ENCODE measurements around the gene KLHL7.
A peak's percentile ranks its signal among the peaks of the same experiment; 100 is the strongest.
"Not testable (repeated sequence)": the region's sequence is repeated elsewhere in the genome, so short reads cannot be mapped to it uniquely, and the experiment has no call there.

KLHL7 gene

DNA sequence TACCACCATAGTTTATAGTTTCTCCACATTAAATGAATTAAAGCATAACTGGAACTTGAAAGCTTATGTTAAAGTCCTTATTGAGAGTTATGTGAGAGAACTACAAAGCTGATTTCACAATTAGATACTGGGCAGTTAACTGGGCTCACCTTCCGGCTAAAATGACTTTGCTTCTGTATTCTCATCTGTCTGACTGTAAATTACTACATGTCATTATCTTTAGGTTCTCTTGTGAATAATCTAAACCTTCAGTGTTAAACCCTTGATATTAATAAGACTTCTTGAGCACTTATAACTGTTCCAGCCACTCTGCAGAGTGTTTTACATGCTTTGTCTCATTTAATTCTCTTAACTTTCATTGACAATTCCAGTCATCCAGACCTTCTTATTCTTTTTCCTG, 3.9 kb downstream of the KLHL7 start:
- no peak for DNase-seq

DNA sequence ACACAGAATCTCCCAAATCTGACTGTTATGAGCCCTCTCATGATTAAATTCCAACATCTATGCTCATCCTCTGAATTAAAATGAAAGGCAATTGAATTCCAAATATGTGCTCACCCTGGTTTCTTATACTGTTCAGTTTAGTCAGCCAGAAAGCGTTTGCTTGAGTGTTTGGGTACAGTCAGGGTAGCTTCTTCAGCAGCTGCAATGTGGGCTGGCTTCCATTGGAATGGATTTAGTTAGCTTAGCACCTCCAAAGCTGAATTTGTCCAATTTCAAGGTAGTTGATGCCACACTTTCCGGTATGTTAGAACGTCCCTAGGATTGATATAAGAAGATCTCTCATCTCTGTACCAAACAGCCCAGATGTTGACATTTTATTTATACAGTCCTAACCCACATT, 9.3 kb downstream of the KLHL7 start:
- DNase-seq: no peak

DNA sequence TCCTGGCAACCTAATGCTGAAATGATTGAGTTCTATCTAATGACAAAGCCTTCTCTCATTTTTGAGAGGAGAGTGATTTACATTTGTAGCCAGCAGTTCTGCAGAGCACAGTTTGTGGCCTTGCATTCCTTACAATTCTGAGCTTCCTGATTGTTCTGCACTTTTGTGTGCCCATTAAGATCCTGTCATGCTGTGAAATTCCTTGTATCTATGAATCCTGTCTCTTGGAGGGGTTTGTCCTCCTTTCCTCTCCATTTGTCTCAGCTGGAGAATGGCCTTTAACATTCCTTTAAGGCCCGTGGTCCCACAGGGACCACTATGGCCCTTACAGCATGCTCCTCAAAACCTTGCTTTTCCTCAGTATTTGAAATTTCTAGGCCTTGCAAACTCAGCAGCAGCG, 10.4 kb downstream of the KLHL7 start:
- no peak for DNase-seq

DNA sequence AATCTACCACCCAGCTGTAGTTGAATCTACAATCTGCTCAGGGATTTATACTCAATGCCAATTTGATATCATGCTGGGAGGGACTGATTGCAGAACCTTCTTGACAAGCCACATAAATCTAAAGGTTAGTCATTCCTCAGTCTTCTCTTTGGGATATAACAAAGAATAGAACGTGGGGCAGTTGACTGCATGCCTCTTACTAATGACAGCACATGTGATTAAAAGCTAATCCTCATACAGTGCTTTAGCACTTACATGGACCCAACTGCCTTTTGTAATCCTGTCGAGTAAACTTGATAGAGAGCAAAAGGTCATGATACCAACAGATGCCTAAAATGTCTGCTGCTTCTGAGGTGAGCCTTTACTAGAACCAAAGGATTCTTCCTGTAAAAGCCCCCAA, 12.3 kb downstream of the KLHL7 start:
- DNase-seq: no peak

DNA sequence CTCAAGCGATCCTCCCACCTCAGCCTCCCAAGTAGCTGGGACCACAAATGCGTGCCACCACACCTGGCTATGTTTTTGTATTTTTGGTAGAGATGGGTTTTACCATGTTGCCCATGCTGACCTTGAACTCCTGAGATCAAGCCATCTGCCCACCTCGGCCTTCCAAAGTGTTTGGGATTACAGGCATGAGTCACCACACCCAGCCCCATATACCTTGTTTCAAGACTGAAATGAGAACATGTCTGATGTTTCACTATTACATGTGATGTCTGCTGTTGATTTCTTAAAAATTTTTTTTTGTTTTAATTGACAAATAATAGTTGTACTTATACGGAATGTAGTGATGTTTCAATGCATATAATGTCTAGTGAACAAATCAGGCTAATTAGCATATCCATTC, 14.5 kb downstream of the KLHL7 start:
- DNase-seq: no peak

DNA sequence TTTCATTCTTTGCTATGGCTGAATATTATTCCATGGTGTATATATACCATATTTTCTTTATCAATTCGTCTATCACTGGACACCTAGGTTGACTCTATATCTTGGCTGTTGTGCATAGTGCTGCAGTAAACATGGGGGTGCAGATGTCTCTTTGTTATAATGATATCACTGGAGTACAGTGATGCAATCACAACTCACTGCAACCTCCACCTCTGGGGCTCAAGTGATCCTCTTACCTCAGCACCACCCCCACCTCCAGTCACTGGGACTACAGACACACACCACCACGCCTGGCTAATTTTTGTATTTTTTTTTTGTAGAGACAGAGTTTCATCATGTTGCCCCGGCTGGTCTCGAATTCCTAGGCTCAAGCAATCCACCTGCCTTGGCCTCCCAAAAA, 15.6 kb downstream of the KLHL7 start:
- no peak for DNase-seq

DNA sequence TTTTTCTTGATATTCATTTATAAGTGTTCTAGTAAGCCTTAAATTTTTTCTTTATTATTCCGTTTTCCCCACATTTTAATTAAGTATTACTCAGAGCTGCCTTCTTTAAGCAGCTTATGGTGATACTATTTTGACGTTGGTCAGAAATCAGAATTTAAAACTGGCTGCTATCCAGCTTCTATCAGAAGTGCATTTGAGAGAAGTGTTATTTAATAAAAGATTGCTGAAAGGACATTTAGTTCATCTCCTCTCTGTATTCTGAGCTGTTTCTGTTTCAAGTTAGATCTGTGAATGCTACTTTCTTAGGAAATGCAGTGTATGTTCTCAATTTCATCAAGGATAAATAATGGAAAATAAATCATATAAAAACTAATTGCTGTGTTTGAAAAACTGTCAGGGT, 17.4 kb downstream of the KLHL7 start:
- no peak for DNase-seq

DNA sequence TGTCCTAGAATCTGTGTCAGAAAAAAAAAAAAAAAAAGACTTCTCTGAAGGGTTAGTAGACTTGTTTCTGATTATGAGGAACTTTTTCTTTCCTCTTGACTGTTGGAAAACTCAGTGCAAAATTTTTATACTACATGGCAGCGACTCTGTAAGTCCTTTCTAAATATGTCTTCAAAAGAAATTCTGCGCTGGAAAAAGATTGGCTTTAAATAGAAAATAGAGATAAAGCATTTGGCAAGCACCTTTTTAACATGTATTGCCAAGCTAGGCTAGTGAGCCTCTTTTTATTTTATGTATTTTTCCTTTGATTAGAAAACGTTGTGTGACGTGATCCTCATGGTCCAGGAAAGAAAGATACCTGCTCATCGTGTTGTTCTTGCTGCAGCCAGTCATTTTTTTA, 17.9 kb downstream of the KLHL7 start:
- DNase-seq: no peak

DNA sequence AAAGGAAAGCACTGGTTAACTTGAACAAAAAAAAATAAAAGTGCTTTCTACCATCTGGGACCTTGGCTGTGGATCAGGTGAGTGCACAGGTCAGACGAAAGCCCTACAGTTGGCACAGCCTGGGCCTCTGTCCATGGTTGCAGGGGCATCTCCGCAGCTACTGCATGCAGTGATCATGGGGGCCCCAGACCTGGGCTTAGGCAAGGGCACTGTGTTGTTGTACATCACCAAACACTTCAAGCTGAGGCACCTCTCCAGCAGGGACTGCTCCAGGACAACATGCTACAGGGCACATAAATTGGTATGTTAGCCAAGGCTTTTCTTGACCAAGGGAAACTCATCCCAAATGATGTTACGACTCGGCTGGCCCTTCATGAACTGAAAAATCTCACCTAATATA, 23.5 kb downstream of the KLHL7 start:
- no peak for DNase-seq

DNA sequence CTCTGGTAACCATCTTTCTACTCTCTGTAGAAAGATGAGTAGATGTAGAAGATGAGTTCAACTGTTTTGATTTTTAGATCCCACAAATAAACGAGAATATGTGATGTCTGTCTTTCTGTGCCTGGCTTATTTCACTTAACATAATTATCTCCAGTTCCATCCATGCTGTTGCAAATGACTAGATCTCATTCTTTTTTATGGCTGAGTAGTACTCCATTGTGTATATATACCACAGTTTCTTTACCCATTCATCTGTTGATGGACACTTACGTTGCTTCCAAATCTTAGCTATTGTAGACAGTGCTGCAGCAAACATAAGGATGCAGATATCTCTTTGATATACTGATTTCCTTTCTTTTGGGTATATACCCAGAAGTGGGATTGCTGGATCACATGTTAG, 26.2 kb downstream of the KLHL7 start:
- not testable (repeated sequence) for DNase-seq

DNA sequence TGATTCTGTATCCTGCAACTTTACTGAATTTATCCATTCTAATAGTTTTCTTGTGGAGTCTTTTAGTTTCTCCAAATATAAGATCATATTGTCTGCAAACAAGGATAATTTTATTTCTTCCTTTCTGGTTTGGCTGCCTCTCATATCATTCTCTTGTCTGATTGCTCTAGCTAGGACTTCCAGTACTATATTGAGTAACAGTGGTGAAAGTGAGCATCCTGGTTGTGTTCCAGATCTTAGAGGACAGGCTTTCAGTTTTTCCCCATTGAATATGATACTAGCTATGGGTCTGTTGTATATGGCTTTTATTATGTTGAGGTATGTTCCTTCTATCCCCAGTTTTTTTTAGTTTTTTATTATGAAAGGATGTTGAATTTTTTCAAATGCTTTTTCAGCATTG, 28.2 kb downstream of the KLHL7 start:
- DNase-seq: no peak

DNA sequence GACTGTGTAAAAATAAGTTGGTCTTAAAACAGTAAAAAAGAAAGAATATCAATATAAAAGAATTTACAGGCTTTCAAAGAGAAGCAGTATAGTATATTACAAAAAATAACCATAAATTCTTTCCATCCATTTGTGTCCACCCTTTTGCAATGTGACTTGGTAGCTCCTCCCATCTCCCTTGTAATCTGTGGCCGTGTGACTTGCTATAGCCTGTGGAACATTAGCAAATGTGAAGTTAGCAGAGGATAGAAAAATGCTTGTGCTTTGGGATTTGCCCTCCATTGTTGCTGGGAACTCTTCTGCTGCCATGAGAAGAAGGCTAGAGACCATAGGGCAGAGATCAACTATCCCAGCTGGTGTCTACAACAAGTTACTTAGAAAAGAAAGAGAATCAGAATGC, 30.2 kb downstream of the KLHL7 start:
- DNase-seq: no peak

DNA sequence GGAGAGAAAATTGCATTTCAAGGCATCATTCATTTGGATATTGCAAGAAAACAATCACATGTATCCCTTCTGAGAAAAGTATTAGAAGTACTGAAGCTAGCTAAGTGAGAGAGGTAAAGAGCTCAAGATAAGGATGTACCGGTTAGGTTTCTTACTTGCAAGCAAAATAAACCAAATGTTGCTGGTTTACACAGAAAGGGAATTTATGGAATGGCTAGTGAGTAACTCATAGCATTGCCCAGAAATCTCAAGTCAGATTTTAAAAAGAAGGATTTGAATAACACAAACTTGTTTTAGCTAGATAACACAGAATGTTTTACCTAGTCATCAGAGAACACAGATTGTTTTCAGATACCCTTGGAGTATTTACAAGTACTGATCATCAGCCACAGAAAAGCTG, 30.6 kb downstream of the KLHL7 start:
- DNase-seq: no peak

DNA sequence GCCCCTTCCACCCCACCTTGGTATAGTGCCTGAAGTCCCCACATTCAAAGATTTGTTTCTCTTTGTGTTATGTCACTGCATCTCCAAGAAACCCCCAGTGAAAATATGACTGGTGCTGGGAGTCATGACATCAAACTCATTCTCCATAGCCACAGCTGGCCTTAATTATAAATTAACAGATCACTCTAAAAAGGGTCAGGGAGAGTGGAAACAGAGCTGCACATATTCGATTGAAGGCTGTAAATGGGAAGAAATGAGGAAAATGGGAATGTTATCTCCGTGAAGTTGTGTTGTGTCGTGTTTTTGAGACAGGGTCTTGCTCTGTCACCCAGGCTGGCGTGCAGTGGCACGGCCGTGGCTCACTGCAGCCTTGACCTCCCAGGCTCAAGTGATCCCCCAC, 52.1 kb downstream of the KLHL7 start:
- no peak for DNase-seq

DNA sequence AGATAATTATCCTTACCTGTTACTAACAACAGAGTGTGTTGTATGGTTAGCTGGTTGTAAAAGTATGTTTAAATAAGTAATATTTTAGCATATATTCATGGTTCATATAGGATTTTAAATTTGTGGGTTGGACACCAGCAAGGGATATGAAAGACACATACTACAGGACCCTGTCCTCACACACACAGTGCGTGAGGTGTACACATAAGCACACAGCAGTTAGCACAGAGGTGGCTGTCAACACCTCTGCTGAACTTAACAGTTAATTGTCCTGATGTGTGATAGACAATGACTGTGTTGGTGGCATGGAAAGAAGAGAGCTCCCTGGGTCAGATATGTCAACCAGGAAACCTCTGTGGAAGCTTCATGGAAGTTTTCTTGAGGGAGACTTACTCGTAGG, 53.0 kb downstream of the KLHL7 start:
- DNase-seq: no peak

DNA sequence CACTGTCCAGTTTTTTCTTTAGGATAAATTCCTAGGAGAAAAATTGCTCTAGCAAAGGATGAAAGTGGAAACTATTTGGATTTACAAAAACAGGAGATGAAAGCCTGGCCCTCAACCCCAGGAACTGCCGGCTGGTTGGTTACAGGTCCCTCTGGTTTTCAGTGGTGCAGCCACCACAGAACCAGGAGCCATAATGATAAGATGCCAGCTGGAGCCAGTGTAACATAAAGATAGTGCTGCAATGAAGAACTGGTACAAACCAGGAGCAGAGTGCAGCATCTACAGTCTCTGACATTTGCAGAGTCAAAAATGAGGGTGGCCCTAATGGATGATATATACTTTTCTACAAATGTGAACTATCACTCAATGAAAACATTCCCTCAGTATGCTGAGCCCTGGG, 55.9 kb downstream of the KLHL7 start:
- no peak for DNase-seq

DNA sequence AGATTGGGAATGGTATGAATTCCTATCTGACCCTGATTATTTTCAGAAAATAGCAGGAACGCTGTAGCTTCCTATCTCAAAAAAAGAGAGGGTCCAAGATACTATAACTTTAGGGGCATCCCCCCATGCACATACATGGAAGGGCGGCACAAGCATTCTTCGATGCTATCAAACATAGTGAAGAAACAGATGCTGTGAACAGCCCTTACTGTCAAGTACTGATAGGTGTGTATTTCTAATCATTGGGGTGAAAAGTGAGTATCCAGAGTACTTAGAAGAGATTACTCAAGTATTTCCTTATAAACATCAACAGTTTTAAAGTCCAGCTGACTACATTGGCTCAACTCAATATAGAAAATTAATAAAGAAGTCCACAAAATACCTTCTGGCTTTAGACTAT, 59.3 kb downstream of the KLHL7 start:
- no peak for DNase-seq

DNA sequence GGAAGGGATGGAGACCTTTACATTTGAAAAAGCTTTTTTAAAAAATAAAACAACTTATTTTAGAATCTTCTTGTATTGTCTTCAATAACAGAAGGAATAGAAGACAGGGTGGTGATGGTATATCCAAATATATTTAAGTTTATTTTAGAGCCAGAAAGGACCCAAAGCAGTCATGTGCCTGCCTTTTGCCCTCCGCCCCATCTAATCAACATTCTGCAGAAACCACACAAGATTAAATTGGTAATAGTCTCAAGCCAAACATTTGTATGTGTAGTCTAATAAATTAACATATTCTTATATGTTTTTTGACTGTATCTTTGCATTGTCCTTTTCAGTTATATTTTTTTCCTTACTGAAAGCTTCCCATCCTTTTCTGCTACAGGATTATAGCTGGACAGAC, 59.7 kb downstream of the KLHL7 start:
- DNase-seq: no peak

DNA sequence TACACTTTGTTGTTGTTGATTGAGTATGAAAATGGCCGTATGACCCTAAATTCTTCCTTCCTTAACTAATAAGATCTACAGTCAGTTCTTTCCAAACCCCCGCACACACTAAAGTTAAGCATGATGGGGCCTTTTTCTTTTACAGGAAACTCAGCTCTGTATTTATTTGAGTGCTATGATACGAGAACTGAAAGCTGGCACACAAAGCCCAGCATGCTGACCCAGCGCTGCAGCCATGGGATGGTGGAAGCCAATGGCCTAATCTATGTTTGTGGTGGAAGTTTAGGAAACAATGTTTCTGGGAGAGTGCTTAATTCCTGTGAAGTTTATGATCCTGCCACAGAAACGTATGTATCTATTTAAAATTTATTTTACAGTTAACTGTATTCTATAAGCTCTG, 62.1 kb downstream of the KLHL7 start:
- DNase-seq: no peak

DNA sequence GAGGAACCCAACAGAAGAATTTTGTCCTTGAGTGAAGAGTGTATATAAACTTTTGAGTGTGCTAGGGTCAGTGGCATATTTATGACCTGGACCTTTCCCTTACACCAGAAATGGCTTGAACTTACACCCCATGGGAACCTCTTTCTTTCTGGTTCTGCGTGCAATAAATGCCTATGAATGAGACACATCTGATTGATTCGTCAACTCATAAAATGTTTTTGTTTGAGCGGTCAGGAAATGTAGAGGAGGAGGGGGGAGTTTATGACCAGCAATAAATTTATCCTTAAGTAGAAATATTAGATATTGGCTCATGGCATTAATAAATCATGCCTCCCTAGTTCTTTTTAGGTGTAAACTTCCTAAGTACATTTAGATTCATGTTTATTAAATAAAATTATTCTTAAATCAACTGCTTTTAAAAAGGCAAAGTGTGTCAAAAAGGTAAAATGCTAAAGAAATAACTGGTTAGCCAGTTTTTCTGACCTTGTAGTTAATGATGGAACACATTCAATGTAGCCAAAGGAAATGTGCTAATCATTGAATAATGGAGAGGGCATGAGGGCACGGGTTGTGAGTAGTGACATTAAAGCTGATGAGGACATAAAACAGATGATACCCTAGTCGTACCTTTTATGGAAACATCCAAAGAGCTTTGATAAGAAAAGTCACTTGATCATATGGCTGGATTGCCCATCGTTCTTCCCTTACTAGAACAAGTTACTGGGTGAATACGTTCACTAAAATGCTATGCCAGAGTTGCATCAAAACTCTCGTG, 62.7 kb downstream of the KLHL7 start:
- no peak for DNase-seq

DNA sequence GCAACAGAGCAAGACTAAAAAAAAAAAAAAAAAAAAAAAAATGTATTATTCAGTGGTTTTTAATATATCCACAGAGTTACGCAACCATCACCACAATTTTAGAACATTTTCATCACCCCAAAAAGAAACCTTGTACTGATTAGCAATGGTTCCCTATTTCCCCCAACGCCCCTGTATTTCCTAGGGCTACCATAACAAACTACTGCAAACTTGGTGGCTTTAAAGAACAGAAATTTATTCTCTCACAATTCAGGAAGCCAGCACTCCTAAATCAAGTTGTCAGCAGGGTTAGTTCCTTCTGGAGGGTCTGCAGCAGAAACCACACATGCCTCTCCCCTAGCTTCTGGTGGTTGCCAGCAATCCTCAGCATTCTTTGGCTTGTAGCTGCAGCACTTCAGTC, 70.4 kb downstream of the KLHL7 start:
- DNase-seq: no peak

DNA sequence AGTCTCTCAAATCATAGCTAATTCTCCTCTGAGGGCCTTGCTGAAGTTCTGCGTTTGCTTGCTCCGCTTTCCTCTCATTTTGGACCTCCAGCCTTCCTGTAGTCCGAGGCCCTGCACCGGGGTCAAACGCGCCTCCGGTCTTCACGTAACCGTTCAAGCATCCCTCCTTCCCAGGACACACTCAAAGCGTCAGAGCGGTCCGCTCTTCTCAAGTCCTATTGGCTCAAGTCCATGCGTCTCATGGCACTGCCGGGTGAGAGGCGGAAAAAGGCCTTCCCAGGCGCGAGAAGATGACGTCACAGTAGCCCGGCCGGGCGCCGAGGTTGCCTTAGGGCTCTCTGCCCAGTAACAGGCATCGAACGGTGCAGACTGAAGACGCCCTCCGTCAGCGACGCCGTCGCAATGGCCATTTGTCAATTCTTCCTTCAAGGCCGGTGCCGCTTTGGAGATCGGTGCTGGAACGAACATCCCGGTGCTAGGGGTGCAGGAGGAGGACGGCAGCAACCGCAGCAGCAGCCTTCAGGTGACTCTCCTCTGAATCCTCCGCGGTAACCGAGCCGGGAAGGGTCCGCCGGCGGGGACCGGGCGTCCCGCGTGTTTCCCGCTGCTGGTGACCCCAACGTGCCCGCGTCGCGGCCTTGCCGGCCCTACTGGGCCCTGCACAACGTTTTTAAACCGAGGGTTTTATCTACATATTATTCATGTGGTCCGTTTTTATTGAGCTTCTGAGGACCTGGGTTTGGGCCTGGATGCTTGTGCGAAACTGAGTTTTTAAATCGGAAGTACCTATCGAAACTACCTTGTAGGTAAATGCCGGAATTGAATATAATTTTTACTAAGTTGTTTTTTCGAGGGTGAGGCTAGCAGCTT, 76.3 kb downstream of the KLHL7 start, which contains the start of gene NUP42:
Gene NUP42, plus strand, starts transcription at position 365 of the 870 bp plus-strand sequence. Its CDS starts 38 bp downstream, at position 403.
- peak; percentile 99 for DNase-seq

DNA sequence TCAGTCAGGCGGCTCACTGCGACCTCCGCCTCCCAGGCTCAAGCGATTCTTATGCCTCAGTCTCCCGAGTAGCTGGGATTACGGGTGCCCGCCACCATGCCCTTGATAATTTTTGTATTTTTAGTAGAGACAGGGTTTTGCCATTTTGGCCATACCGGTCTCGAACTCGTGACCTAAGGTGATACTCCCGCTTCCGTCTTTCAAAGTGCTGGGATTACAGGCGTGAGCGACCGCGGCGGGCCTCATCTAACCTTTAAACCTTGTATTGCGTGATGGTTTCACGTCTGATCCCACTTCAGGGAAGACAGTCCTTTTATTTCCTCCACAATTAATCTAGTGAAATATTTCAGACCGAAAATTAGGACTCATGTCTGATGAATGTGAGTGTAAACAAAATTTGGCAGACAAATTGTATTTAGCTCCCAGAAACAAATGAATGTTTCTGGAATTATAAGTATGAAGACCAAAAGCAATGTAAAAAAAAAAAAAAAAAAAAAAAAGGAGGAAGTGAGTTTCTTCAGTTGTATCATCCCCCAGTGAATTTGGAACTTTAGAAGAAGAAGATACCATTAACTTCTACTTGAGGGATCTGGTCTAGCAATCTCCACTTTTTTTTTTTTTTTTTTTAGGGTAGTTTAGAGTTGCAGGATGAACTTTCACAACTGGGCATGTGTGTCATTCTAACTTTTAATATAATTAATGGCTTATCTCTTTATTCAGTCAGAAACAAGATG, 77.9 kb downstream of the KLHL7 start:
- no peak for DNase-seq

DNA sequence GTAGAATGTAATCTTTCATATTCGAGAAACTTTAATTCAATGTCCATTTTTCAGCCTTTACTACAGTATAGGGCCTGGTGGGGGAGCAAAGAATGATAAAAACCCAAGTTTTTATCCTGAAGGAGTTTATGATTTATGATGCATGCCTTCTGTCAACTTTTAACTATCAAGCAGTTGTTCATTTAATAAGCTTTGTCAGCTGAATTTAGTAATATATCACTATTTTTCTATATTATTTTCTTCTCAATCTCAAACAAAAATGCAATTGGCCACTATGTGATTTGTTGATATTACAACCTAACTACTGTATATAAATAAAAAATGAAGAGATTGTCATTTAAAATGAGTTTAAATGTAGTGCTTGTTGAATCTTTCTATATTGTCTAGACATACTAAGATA, 78.7 kb downstream of the KLHL7 start:
- DNase-seq: no peak

All from islet precursor cell (in vitro differentiated cells).